NCI-H2107 (cell line): Measurements from ENCODE around the gene HSF4.
A peak's percentile ranks its signal among the peaks of the same experiment; 100 is the strongest.

ENCODE experiments used
- DNase-seq: peaks from one replicate; lab custom pipeline; 2025; lab: John Stamatoyannopoulos, UW

The HSF4 gene

GRCh38 chr16:67166598-67167168 is 2.1 kb downstream of the HSF4 start:
- DNase-seq, result no peak

GRCh38 chr16:67167588-67167987 is 3.0 kb downstream of the HSF4 start:
- no peak for DNase-seq

DNA sequence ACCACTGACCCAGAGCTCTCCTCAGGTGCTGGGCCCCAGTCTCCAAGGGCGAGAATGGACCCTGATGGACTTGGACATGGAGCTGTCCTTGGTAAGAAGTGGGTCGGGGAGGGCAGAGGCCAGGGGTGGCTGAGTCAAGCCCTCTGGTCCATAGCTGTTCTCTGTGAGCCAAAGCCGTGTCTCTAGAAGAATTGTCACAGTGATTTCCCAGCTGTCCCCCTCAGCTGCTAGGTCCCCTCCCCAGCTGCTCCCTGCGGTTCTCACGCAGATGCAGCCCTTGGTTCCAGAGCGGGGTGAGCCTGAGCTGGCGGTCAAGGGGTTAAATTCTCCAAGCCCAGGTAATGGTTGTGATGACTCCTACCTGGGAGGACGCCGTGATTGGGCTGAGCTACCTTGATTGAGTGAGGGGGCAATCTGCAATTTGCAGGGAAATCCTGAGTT is 4.5 kb downstream of the HSF4 start:
- no peak for DNase-seq

GRCh38 chr16:67169642-67170167 is 5.2 kb downstream of the HSF4 start:
- no peak for DNase-seq

DNA sequence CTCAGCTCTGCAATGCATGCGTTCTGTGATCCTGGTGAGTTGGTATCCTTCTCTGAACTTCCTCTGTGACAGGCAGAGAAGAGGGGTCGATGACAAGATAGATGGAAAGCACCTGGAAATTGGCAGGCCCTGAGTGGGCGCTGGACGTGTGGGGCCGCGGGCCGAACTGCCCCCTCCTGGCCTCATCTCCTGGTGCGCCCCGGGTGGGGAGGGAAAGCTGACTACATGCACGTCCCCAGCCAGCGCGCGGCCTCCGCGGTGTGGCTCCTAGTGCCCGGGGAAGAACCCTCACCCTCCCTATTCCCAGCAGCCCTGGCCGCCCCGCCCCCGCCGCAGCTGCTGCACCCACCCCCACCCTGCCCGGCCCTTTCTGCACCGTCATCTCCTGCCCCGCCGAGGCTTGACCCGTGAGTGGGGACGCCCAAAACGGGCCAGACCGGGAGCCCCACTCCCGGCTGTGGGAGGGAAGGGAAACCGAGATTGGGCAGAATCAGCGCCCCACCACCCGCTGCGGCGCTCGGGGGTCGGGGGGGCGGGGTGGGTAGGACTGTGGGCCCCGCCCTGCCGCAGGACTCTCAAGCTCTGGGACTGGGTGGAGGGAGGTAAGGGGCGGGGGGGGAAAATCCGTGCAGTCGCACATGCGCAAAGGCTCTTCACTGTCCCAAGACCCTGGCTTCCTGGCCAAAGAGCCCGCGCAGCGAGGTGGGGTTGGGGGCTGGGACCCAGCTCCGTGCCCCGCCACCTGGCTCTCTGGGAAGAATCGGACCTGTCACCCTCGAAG is 5.8 kb downstream of the HSF4 start, which contains the start of gene NOL3:
Gene NOL3, plus strand, starts transcription at position 371 of the 781 bp plus-strand sequence.
- DNase-seq, result peak; percentile 52

GRCh38 chr16:67170949-67171649 is 6.6 kb downstream of the HSF4 start:
- DNase-seq, result no peak

- DNase-seq, result no peak
Measured at GRCh38 chr16:67173323-67173722, 8.8 kb downstream of the HSF4 start.

DNA sequence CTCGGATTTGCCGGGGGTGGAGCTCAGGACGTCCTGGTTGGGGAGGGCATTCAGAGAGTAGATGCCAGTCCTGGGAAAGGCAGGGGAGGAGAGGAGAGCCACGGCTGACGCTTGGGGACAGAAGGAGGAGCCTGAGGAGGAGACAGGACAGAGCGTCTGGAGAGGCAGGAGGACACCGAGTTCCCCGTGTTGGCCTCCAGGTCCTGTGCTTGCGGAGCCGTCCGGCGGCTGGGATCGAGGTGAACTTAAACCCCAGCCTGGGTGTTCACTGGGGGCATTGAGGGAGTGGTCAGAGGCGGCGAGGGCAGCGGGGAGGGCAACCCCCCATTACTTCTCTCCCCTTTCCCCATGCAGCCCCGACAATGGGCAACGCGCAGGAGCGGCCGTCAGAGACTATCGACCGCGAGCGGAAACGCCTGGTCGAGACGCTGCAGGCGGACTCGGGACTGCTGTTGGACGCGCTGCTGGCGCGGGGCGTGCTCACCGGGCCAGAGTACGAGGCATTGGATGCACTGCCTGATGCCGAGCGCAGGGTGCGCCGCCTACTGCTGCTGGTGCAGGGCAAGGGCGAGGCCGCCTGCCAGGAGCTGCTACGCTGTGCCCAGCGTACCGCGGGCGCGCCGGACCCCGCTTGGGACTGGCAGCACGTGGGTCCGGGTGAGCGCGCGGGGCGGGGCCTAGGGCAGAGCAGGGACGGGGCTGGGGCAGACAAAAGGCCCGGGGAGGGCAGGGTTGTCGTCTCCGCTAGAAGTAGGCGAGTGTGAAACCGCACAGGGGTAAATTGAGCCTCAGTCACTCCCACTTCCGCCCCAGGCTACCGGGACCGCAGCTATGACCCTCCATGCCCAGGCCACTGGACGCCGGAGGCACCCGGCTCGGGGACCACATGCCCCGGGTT is 9.5 kb downstream of the HSF4 start:
- peak; percentile 77 for DNase-seq

GRCh38 chr16:67174706-67175231 is 10.2 kb downstream of the HSF4 start:
- DNase-seq, result no peak

GRCh38 chr16:67176662-67177061 is 12.1 kb downstream of the HSF4 start:
- DNase-seq, result no peak

- peak; percentile 89 for DNase-seq
Measured at GRCh38 chr16:67177743-67178699, 13.5 kb downstream of the HSF4 start.

DNA sequence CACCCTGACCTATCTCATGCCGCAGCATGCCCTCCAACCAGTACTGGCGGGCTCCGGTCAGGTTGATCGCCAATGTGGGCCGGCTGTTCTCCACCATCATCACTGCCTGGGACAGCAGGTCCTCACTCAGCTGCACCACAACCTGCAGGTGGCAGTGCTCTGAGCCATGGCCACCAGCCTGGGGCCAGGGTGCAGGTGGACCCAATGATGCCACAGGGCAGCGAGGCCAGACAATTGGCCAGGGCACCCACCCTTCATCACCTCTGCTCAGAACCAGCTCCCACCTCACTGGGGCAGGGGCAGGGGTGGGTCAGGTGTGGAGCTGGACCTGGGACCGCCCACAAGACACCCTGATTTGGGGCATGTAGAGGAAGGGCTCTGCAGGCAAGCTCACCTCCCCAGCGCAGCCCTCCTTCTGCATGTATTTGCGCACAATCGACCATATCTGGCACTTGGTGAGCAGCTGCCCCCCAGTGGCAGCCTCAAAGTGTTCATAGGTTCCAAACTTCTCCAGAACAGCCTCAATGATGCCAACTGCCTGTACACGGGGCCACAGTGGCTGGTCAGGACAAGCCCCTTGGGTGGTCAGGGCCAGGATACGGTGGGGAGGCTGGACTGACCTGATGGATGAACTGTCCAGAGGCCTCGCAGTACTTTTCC is 15.0 kb downstream of the HSF4 start:
- DNase-seq, result no peak

- no peak for DNase-seq
Measured at GRCh38 chr16:67180166-67180565, 15.6 kb downstream of the HSF4 start.

- DNase-seq, result no peak
Measured at GRCh38 chr16:67181346-67181745, 16.8 kb downstream of the HSF4 start.

DNA sequence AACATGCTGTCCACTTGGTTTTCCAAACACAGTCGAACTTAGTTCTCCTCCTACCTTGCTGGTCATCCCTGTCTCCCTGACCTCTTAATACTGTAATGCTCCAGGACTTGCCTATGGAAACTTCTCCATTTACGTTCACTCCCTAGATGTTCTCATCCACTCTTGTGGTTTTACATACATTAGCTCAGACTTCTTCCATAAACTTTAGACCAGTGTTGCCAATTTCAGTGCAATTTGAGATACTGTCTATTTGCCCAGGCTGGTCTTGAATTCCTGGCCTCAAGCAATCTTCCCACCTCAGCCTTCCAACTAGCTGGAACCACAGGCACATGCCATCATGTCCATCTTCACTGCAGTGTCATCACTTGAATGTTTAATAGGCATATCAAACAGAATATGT is 17.7 kb downstream of the HSF4 start:
- no peak for DNase-seq

DNA sequence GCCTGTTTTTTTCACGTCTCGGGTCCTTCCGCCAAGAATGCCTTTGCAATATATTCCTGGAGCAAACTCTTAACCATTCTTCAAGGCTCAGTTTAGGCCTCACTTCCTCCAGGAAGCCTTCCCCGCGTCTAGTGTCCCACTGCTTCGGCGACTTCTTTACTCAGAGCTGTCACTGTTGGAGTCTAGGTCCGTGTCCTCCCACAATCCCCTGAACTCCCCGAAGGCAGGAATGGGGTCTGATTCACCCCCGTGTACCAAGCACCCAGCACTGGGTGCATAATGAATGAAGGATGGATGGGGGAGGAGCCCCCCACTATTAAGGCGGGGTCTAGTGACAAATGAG is 18.7 kb downstream of the HSF4 start:
- DNase-seq, result no peak

GRCh38 chr16:67183627-67184452 is 19.3 kb downstream of the HSF4 start, which contains the start of gene MATCAP1:
Gene MATCAP1 (minus strand): TSS chr16:67183963. CDS start chr16:67180610, 3,353 bp downstream.
- DNase-seq, result peak; percentile 92

DNA sequence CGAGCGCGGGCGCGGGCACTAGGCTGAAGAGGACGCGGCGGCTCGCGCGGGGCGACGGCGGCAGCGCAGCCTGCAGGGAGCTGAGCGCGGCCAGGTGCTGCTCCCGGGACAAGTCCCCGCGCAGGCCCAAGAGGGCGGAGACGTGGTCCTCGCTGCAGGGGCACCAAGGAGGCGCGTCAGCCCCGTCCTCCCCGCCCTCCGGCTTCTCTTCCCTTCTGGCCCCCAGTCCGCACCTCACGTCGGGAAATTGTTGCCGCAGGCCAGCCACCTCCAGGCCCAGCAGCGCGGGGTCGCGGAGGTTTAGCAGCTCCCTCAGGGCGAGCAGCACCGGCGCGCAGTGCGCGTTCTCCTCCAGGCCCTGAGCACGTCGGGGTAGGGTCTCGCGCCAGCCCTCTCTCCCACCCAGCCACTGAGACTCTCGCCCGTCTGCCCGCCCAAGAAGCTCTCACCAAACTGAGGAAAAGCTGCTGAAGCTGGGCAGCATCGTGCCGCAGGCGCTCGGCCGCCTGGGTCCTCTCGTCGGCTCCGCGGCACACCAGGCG is 20.0 kb downstream of the HSF4 start:
- DNase-seq, result no peak
